CD4-positive, CD25-positive, alpha-beta regulatory T cell (primary cell): ENCODE measurements around the gene FXYD4. TPM values are rescaled to one million over a fixed set of nuclear protein-coding genes. Genes with fewer than 3 reads are reported as not detected.

Experiments used
- ATAC-seq, 2 donors: fragments of 150-1000 bp; cut with Tn5 transposase; one replicate each; pipeline ENCODE4 v1.10.0; 2021; ENCODE audit warnings: low read depth in 2 of 2, moderate number of reproducible peaks in 2 of 2, moderate library complexity in 1 of 2
- DNase-seq, 3 donors: peaks; one replicate each; pipeline versions ENCODE4 v3.0.0 to v3.0.0-alpha.2; 2012 to 2022; ENCODE audit warnings: mixed read lengths in 1 of 3
- H3K27ac ChIP-seq: one replicate; pipeline ENCODE4 v1.7.0; 2013; ENCODE audit warnings: mild to moderate bottlenecking, low read length; ENCODE audit not compliant: insufficient read depth, poor library complexity, severe bottlenecking
- H3K27me3 ChIP-seq: one replicate; pipeline ENCODE4 v1.7.0; 2013; ENCODE audit warnings: low read length; ENCODE audit not compliant: control insufficient read depth, insufficient read depth
- H3K36me3 ChIP-seq: one replicate; pipeline ENCODE4 v1.7.0; 2013; ENCODE audit warnings: mild to moderate bottlenecking, low read length, moderate library complexity; ENCODE audit not compliant: control insufficient read depth, insufficient read depth
- H3K4me1 ChIP-seq: 2 replicates; pipeline ENCODE4 v1.7.0; 2013; ENCODE audit warnings: mild to moderate bottlenecking, low read length; ENCODE audit not compliant: insufficient read depth, control insufficient read depth, poor library complexity, severe bottlenecking
- H3K4me3 ChIP-seq: one replicate; pipeline ENCODE4 v1.7.0; 2013; ENCODE audit warnings: low read depth, mild to moderate bottlenecking, low read length, moderate library complexity
- H3K9me3 ChIP-seq, 2 experiments: 1 replicate in 1 of 2; 2 replicates in 1 of 2; pipeline ENCODE4 v1.7.0; 2013; ENCODE audit warnings: low read length in 2 of 2, mild to moderate bottlenecking in 1 of 2, moderate library complexity in 1 of 2; ENCODE audit not compliant: control insufficient read depth in 2 of 2
- H3K27ac Mint-ChIP-seq, 3 donors: one replicate each; pipeline ENCODE4 v1.8.0; 2020 to 2022; ENCODE audit warnings: mild to moderate bottlenecking in 3 of 3, mixed read lengths in 3 of 3, moderate library complexity in 2 of 3
- H3K27me3 Mint-ChIP-seq: one replicate; pipeline ENCODE4 v1.8.0; 2022; ENCODE audit warnings: mild to moderate bottlenecking, mixed read lengths
- H3K36me3 Mint-ChIP-seq: one replicate; pipeline ENCODE4 v1.8.0; 2020; ENCODE audit warnings: mixed read lengths
- H3K4me1 Mint-ChIP-seq, 4 donors: one replicate each; pipeline ENCODE4 v1.8.0; 2020 to 2022; ENCODE audit warnings: mixed read lengths in 4 of 4, mild to moderate bottlenecking in 1 of 4
- H3K4me3 Mint-ChIP-seq, 4 donors: one replicate each; pipeline ENCODE4 v1.8.0; 2020 to 2022; ENCODE audit warnings: mild to moderate bottlenecking in 4 of 4, mixed read lengths in 4 of 4, moderate library complexity in 3 of 4
- H3K9me3 Mint-ChIP-seq, 7 donors: one replicate each; pipeline ENCODE4 v1.8.0; 2020 to 2022; ENCODE audit warnings: mixed read lengths in 7 of 7, mild to moderate bottlenecking in 3 of 7, moderate library complexity in 2 of 7
- polyA plus RNA-seq, 4 donors: library from polyadenylated mRNA; unstranded; fragments of 300-500 nt; fragmentation: Illumina TruSeq; gene quantifications; one replicate each; pipeline ENCODE4 v1.2.3, GENCODE V29; 2021
- total RNA-seq: library from RNA; stranded (reverse); gene quantifications from one replicate; pipeline ENCODE4 v1.2.3, GENCODE V29; 2022

The FXYD4 gene
- total and polyA plus RNA-seq, 5 donors from 2014 or later, result not detected

- Histone ChIP-seq H3K36me3 (no peaks in the 10 kb centered on the region), H3K4me3 (no peak overlapping the region), H3K4me1 (peaks cover 12% of the 10 kb centered on the region), H3K27ac (no peak overlapping the region), H3K27me3 (no peaks in the 10 kb centered on the region), H3K9me3 (no peaks in the 10 kb centered on the region)
- peak in 1 of 3 donors; percentile 37 for DNase-seq
- ATAC-seq, result no peak
- Mint-ChIP-seq H3K9me3 (peaks cover 0 to 3% (median 0%) of the 10 kb centered on the region in 7 donors), H3K27ac (peak overlapping the region in 1 of 3 donors; percentile 72), H3K4me3 (peak overlapping the region in 1 of 4 donors; percentile 52), H3K4me1 (peaks cover 6 to 15% (median 8%) of the 10 kb centered on the region in 4 donors), H3K27me3 (peaks cover 16% of the 10 kb centered on the region), H3K36me3 (no peaks in the 10 kb centered on the region)
Observed at GRCh38 chr10:43354330-43354635, 17.2 kb upstream of the FXYD4 start.

DNA sequence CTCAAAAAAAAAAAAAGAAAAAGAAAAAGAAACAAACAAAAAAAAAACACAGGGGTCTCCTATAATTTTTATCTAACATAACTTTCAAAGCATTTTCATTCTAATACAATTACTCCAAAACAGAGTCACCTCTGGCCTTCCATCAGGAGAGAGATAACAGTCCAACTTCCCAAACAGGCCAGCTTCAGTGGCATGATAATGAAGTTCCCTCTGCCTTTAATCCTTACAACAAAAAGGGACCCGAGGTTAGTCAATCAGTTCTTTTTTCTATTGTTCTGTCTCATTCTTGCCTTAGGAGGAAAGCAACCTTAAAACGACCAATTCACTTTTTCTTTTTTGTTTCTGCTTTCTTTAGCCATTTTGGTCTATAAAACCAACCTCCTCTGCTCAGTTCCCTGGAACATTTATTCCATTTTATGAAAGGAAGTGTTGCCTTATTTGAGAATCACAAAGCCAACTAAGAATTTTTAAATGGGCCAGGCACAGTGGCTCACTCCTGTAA is 16.5 kb upstream of the FXYD4 start:
- Mint-ChIP-seq H3K4me1 (peaks cover 7 to 18% (median 10%) of the 10 kb centered on the region in 4 donors), H3K27ac (no peak overlapping the region), H3K36me3 (no peaks in the 10 kb centered on the region), H3K27me3 (peaks cover 14% of the 10 kb centered on the region), H3K4me3 (no peak overlapping the region), H3K9me3 (peaks cover 0 to 3% (median 0%) of the 10 kb centered on the region in 7 donors)
- H3K27ac ChIP-seq, result no peak overlapping the region
- H3K4me3 ChIP-seq, result no peak overlapping the region
- no peaks in the 10 kb centered on the region for H3K27me3 ChIP-seq
- peaks cover 12% of the 10 kb centered on the region for H3K4me1 ChIP-seq
- no peaks in the 10 kb centered on the region for H3K9me3 ChIP-seq
- no peaks in the 10 kb centered on the region for H3K36me3 ChIP-seq
- no peak for ATAC-seq
- no peak for DNase-seq

GRCh38 chr10:43355749-43356371 is 15.6 kb upstream of the FXYD4 start:
- Mint-ChIP-seq H3K4me3 (peak overlapping the region in 1 of 4 donors; percentile 73), H3K4me1 (peaks cover 11 to 22% (median 15%) of the 10 kb centered on the region in 4 donors), H3K36me3 (no peaks in the 10 kb centered on the region), H3K27ac (peak overlapping the region in 2 of 3 donors; percentile 24 to 83), H3K27me3 (peaks cover 7% of the 10 kb centered on the region), H3K9me3 (peaks cover 0 to 1% (median 0%) of the 10 kb centered on the region in 7 donors)
- no peaks in the 10 kb centered on the region for H3K36me3 ChIP-seq
- ATAC-seq (peak in 1 of 2 donors; percentile 42), DNase-seq (peak in 1 of 3 donors; percentile 80)
- peaks cover 9% of the 10 kb centered on the region for H3K4me1 ChIP-seq
- no peaks in the 10 kb centered on the region for H3K27me3 ChIP-seq
- no peak overlapping the region for H3K27ac ChIP-seq
- no peak overlapping the region for H3K4me3 ChIP-seq
- no peaks in the 10 kb centered on the region for H3K9me3 ChIP-seq

GRCh38 chr10:43360086-43360485 is 11.3 kb upstream of the FXYD4 start:
- no peak for ATAC-seq
- H3K4me3 Mint-ChIP-seq, result peak overlapping the region; percentile 73 to 100 (median 97)
- no peak overlapping the region for H3K4me3 ChIP-seq
- DNase-seq, result no peak
- H3K27me3 ChIP-seq, result no peaks in the 10 kb centered on the region
- H3K36me3 ChIP-seq, result no peaks in the 10 kb centered on the region
- H3K27ac Mint-ChIP-seq, result peak overlapping the region; percentile 69 to 98 (median 87)
- peaks cover 25% of the 10 kb centered on the region for H3K4me1 ChIP-seq
- no peak overlapping the region for H3K27ac ChIP-seq
- no peaks in the 10 kb centered on the region for H3K36me3 Mint-ChIP-seq
- H3K27me3 Mint-ChIP-seq, result no peaks in the 10 kb centered on the region
- H3K9me3 ChIP-seq, result no peaks in the 10 kb centered on the region
- H3K4me1 Mint-ChIP-seq, result peaks cover 14 to 44% (median 20%) of the 10 kb centered on the region in 4 donors
- no peaks in the 10 kb centered on the region for H3K9me3 Mint-ChIP-seq

- Mint-ChIP-seq H3K9me3 (no peaks in the 10 kb centered on the region), H3K27me3 (no peaks in the 10 kb centered on the region), H3K4me3 (peak overlapping the region; percentile 97 to 100 (median 97)), H3K27ac (peak overlapping the region; percentile 98 to 99 (median 99)), H3K36me3 (no peaks in the 10 kb centered on the region), H3K4me1 (peaks cover 8 to 34% (median 12%) of the 10 kb centered on the region in 4 donors)
- Histone ChIP-seq H3K4me1 (peaks cover 18% of the 10 kb centered on the region), H3K27ac (peak overlapping the region; percentile 89), H3K27me3 (no peaks in the 10 kb centered on the region), H3K4me3 (peak overlapping the region; percentile 96), H3K36me3 (no peaks in the 10 kb centered on the region), H3K9me3 (no peaks in the 10 kb centered on the region)
- ATAC-seq (peak in 1 of 2 donors; percentile 3), DNase-seq (peak in 1 of 3 donors; percentile 72)
Observed at GRCh38 chr10:43361547-43362190, 9.8 kb upstream of the FXYD4 start.

- H3K4me3 Mint-ChIP-seq, result peak overlapping the region; percentile 97 to 100 (median 97)
- H3K27me3 Mint-ChIP-seq, result no peaks in the 10 kb centered on the region
- peak overlapping the region; percentile 89 for H3K27ac ChIP-seq
- peak overlapping the region; percentile 96 for H3K4me3 ChIP-seq
- no peaks in the 10 kb centered on the region for H3K9me3 ChIP-seq
- H3K27me3 ChIP-seq, result no peaks in the 10 kb centered on the region
- H3K9me3 Mint-ChIP-seq, result no peaks in the 10 kb centered on the region
- peak overlapping the region; percentile 98 to 99 (median 99) for H3K27ac Mint-ChIP-seq
- ATAC-seq (peak; percentile 97 to 98), DNase-seq (peak; percentile 97 to 99 (median 97))
- peaks cover 18% of the 10 kb centered on the region for H3K4me1 ChIP-seq
- no peaks in the 10 kb centered on the region for H3K36me3 Mint-ChIP-seq
- H3K4me1 Mint-ChIP-seq, result peaks cover 8 to 34% (median 12%) of the 10 kb centered on the region in 4 donors
- no peaks in the 10 kb centered on the region for H3K36me3 ChIP-seq
Observed at GRCh38 chr10:43362191-43362839, 9.1 kb upstream of the FXYD4 start.

DNA sequence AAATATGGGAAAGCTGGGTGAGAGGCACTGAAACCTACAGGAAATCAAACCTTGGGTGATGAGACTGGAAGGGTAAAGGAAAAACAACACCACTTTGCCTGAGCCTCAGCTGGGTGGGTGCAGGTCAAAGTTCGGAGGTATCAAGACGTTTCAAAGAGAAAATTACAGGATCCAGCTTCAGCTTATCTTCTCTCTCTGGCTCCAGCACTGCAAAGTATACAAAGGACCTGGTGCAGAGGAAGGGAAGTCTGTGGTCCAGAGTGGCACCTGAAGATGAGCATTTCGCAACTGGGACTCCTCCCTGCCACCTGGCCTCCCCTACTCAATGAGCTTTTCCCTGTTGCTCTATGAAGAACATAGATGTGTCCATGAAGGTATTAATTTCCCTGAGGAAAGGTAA is 6.4 kb upstream of the FXYD4 start:
- Histone ChIP-seq H3K36me3 (no peaks in the 10 kb centered on the region), H3K9me3 (no peaks in the 10 kb centered on the region), H3K4me3 (no peak overlapping the region), H3K27ac (no peak overlapping the region), H3K27me3 (no peaks in the 10 kb centered on the region), H3K4me1 (peaks cover 18% of the 10 kb centered on the region)
- Mint-ChIP-seq H3K27ac (peak overlapping the region in 1 of 3 donors; percentile 43), H3K27me3 (no peaks in the 10 kb centered on the region), H3K4me1 (peaks cover 4 to 30% (median 10%) of the 10 kb centered on the region in 4 donors), H3K9me3 (no peaks in the 10 kb centered on the region), H3K36me3 (no peaks in the 10 kb centered on the region), H3K4me3 (peak overlapping the region in 1 of 4 donors; percentile 66)
- DNase-seq (no peak), ATAC-seq (no peak)
